H9 (cell line): ENCODE data around the gene ANKS1B. TPM values are rescaled to one million over a fixed set of nuclear protein-coding genes. Genes with fewer than 3 reads are reported as not detected.

ENCODE experiments used
- DNase-seq: peaks from one replicate; pipeline ENCODE4 v3.0.0-alpha.2; 2017
- H2AFZ ChIP-seq: one replicate; pipeline ENCODE4 v1.6.1; 2013; ENCODE audit warnings: mild to moderate bottlenecking, low read length, control low read depth, moderate library complexity
- H2AK5ac ChIP-seq: 2 replicates; pipeline ENCODE4 v1.6.1; 2013; ENCODE audit warnings: low read length, control low read depth, mixed read lengths; ENCODE audit not compliant: insufficient read length
- H2BK120ac ChIP-seq: one replicate; pipeline ENCODE4 v1.6.1; 2013; ENCODE audit warnings: low read depth, mild to moderate bottlenecking, low read length, control low read depth, inconsistent platforms; ENCODE audit not compliant: poor library complexity, severe bottlenecking
- H2BK12ac ChIP-seq: 2 replicates; pipeline ENCODE4 v1.6.1; 2013; ENCODE audit warnings: low read length, control low read depth, mixed read lengths, low read depth; ENCODE audit not compliant: insufficient read length
- H2BK15ac ChIP-seq: 2 replicates; pipeline ENCODE4 v1.6.1; 2013; ENCODE audit warnings: low read depth, low read length, control low read depth
- H2BK20ac ChIP-seq: one replicate; pipeline ENCODE4 v1.6.1; 2013; ENCODE audit warnings: low read depth, mild to moderate bottlenecking, low read length, control low read depth, inconsistent platforms; ENCODE audit not compliant: poor library complexity, severe bottlenecking
- H2BK5ac ChIP-seq: 2 replicates; pipeline ENCODE4 v1.6.1; 2013; ENCODE audit warnings: low read length, control low read depth, mixed read lengths; ENCODE audit not compliant: insufficient read length
- H3K14ac ChIP-seq: 2 replicates; pipeline ENCODE4 v1.6.1; 2013; ENCODE audit warnings: low read length, control low read depth; ENCODE audit not compliant: insufficient read depth
- H3K18ac ChIP-seq: 2 replicates; pipeline ENCODE4 v1.6.1; 2013; ENCODE audit warnings: low read depth, mild to moderate bottlenecking, mixed read lengths, low read length, control low read depth; ENCODE audit not compliant: insufficient read length
- H3K23ac ChIP-seq: 2 replicates; pipeline ENCODE4 v1.6.1; 2013; ENCODE audit warnings: low read length, control low read depth, mixed read lengths, low read depth; ENCODE audit not compliant: insufficient read length
- H3K23me2 ChIP-seq: 2 replicates; pipeline ENCODE4 v1.6.1; 2013; ENCODE audit warnings: low read depth, mild to moderate bottlenecking, mixed read lengths, low read length, control low read depth; ENCODE audit not compliant: insufficient read length, poor library complexity, severe bottlenecking
- H3K27ac ChIP-seq: 2 replicates; pipeline ENCODE4 v1.5.1; 2013; ENCODE audit warnings: low read length, control low read depth, mixed read lengths, low read depth; ENCODE audit not compliant: insufficient read length
- H3K27me3 ChIP-seq: 2 replicates; pipeline ENCODE4 v1.6.1; 2013; ENCODE audit warnings: low read length, control low read depth, inconsistent platforms; ENCODE audit not compliant: insufficient read depth
- H3K4ac ChIP-seq: 2 replicates; pipeline ENCODE4 v1.6.1; 2013; ENCODE audit warnings: low read depth, mild to moderate bottlenecking, control low read depth, inconsistent platforms, low read length, moderate library complexity
- H3K4me1 ChIP-seq: 2 replicates; pipeline ENCODE4 v1.6.1; 2013; ENCODE audit warnings: low read length, control low read depth, inconsistent platforms; ENCODE audit not compliant: insufficient read depth
- H3K4me2 ChIP-seq: 2 replicates; pipeline ENCODE4 v1.6.1; 2013; ENCODE audit warnings: low read length, control low read depth, mixed read lengths; ENCODE audit not compliant: insufficient read length, insufficient read depth
- H3K56ac ChIP-seq: 2 replicates; pipeline ENCODE4 v1.6.1; 2013; ENCODE audit warnings: low read depth, mild to moderate bottlenecking, mixed read lengths, low read length, control low read depth; ENCODE audit not compliant: insufficient read length
- H3K79me1 ChIP-seq: 2 replicates; pipeline ENCODE4 v1.6.1; 2013; ENCODE audit warnings: low read depth, mild to moderate bottlenecking, moderate library complexity, low read length, control low read depth, inconsistent platforms; ENCODE audit not compliant: insufficient read depth, poor library complexity, severe bottlenecking
- H3K79me2 ChIP-seq: 2 replicates; pipeline ENCODE4 v1.6.1; 2013; ENCODE audit warnings: low read length, control low read depth, inconsistent platforms; ENCODE audit not compliant: insufficient read depth
- H3K9ac ChIP-seq: 2 replicates; pipeline ENCODE4 v1.6.1; 2013; ENCODE audit warnings: low read length, control low read depth, mixed read lengths; ENCODE audit not compliant: insufficient read length; ENCODE audit errors: extremely low read depth
- H3K9me3 ChIP-seq: one replicate; pipeline ENCODE4 v1.6.1; 2013; ENCODE audit warnings: low read depth, low read length, inconsistent platforms; ENCODE audit not compliant: control insufficient read depth
- H3T11ph ChIP-seq: one replicate; pipeline ENCODE4 v1.6.1; 2013; ENCODE audit warnings: mild to moderate bottlenecking, low read length, control low read depth, inconsistent platforms
- H4K20me1 ChIP-seq: one replicate; pipeline ENCODE4 v1.6.1; 2013; ENCODE audit not compliant: control insufficient read depth, insufficient read length, insufficient read depth
- H4K5ac ChIP-seq: 2 replicates; pipeline ENCODE4 v1.6.1; 2013; ENCODE audit warnings: low read depth, mild to moderate bottlenecking, mixed read lengths, low read length, control low read depth; ENCODE audit not compliant: insufficient read length
- H4K8ac ChIP-seq: replicated peaks from 2 replicates; pipeline ENCODE4 v1.6.1; 2013; ENCODE audit warnings: low read length, control low read depth, mixed read lengths, low read depth; ENCODE audit not compliant: insufficient read length
- H4K91ac ChIP-seq: 2 replicates; pipeline ENCODE4 v1.6.1; 2013; ENCODE audit warnings: low read depth, mild to moderate bottlenecking, moderate library complexity, mixed read lengths, low read length, control low read depth; ENCODE audit not compliant: insufficient read length
- H3K27ac Mint-ChIP-seq, 3 experiments: 2 replicates in 2 of 3; 3 replicates in 1 of 3; pipeline ENCODE4 v1.8.0; 2020 to 2021; ENCODE audit warnings: mixed read lengths in 3 of 3, mild to moderate bottlenecking in 1 of 3, moderate library complexity in 1 of 3
- H3K27me3 Mint-ChIP-seq: 2 replicates; pipeline ENCODE4 v1.8.0; 2021; ENCODE audit warnings: low read depth, mild to moderate bottlenecking, moderate library complexity, mixed read lengths
- H3K36me3 Mint-ChIP-seq, 3 experiments: 2 replicates in 2 of 3; 3 replicates in 1 of 3; pipeline ENCODE4 v1.8.0; 2020 to 2021; ENCODE audit warnings: low read depth in 3 of 3, mixed read lengths in 3 of 3; ENCODE audit not compliant: insufficient read depth in 1 of 3
- H3K4me1 Mint-ChIP-seq, 2 experiments: 2 replicates each; pipeline ENCODE4 v1.8.0; 2020; ENCODE audit warnings: mixed read lengths in 2 of 2
- H3K4me3 Mint-ChIP-seq, 2 experiments: 2 replicates in 1 of 2; 3 replicates in 1 of 2; pipeline ENCODE4 v1.8.0; 2020 to 2021; ENCODE audit warnings: mild to moderate bottlenecking in 2 of 2, mixed read lengths in 2 of 2, moderate library complexity in 1 of 2
- H3K9me3 Mint-ChIP-seq, 2 experiments: 2 replicates in 1 of 2; 3 replicates in 1 of 2; pipeline ENCODE4 v1.8.0; 2020; ENCODE audit warnings: mild to moderate bottlenecking in 2 of 2, mixed read lengths in 2 of 2, moderate library complexity in 1 of 2
- WGBS: extraction: QIAGEN DNeasy Blood & Tissue Kit; methylation state at CpG from one replicate; pipeline ENCODE4 v1.1.7; 2013; ENCODE audit warnings: missing lambda C conversion rate, low lambda C conversion rate, mixed read lengths; ENCODE audit not compliant: insufficient read length; ENCODE audit errors: extremely low coverage; 5-methylcytosine and 5-hydroxymethylcytosine counted together
- total RNA-seq: library from RNA; stranded (reverse); gene quantifications from 2 replicates; pipeline ENCODE4 v1.2.1, GENCODE V29; 2021
- TF ChIP-seq, protein P1 (sequence below): fragments of 200-600 bp; sonication (generic); conservative IDR thresholded peaks from 3 replicates; pipeline ENCODE4 v1.8.0; 2021; ENCODE audit warnings: antibody characterized with exemption, mild to moderate bottlenecking

The ANKS1B gene
- total RNA-seq, 1 experiment from 2014 or later, result 4.1 TPM

DNA sequence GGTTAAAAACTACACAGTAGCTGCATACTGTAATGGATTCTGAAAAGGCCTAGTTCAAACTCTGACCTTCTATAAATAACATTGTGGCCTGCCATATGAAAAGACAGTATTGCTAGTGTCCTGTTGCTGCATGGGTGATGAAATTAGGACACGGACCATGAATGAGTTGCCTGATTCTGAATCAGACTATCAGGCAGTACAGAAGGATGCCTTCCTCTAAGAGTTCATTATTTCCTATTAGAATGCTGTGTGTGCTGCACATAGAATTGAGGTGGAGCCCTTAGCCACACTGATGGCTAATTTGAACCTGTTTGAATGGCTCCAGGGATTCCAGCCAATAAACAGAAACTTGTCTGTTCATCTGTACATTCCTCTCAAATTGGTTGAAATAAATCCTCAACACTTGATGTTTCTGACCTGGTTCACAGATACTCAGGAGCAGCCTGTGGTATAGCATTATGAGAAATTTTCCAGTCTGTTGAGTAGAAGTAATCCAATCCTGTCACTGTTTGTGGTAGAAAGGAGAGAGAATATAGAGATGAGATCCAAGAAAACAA lies 856.4 kb downstream of the ANKS1B start:
- no peaks in the 10 kb centered on the region for H3K9me3 Mint-ChIP-seq
- no peak overlapping the region for H2BK20ac ChIP-seq
- H3K79me2 ChIP-seq, result no peaks in the 10 kb centered on the region
- H3K4ac ChIP-seq, result no peak overlapping the region
- H4K20me1 ChIP-seq, result no peaks in the 10 kb centered on the region
- no CpG with 5 or more reads among the region's 1 CpG for whole genome bisulfite sequencing
- H4K8ac ChIP-seq, result no peak overlapping the region
- H2BK120ac ChIP-seq, result no peak overlapping the region
- H3K9ac ChIP-seq, result no peak overlapping the region
- no peak overlapping the region for H3K14ac ChIP-seq
- no peak overlapping the region for H3K27ac Mint-ChIP-seq
- no peak overlapping the region for H3K4me2 ChIP-seq
- no peak overlapping the region for H2BK5ac ChIP-seq
- H4K5ac ChIP-seq, result no peak overlapping the region
- no peak overlapping the region for H3K23ac ChIP-seq
- TF ChIP-seq, protein P1, sequence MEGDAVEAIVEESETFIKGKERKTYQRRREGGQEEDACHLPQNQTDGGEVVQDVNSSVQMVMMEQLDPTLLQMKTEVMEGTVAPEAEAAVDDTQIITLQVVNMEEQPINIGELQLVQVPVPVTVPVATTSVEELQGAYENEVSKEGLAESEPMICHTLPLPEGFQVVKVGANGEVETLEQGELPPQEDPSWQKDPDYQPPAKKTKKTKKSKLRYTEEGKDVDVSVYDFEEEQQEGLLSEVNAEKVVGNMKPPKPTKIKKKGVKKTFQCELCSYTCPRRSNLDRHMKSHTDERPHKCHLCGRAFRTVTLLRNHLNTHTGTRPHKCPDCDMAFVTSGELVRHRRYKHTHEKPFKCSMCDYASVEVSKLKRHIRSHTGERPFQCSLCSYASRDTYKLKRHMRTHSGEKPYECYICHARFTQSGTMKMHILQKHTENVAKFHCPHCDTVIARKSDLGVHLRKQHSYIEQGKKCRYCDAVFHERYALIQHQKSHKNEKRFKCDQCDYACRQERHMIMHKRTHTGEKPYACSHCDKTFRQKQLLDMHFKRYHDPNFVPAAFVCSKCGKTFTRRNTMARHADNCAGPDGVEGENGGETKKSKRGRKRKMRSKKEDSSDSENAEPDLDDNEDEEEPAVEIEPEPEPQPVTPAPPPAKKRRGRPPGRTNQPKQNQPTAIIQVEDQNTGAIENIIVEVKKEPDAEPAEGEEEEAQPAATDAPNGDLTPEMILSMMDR, result no peak
- H3K79me1 ChIP-seq, result no peaks in the 10 kb centered on the region
- peaks cover 3% of the 10 kb centered on the region; the same call in 1 of the 2 replicates for H3K4me1 ChIP-seq
- no peaks in the 10 kb centered on the region for H3K4me1 Mint-ChIP-seq
- H4K91ac ChIP-seq, result no peak overlapping the region
- no peak overlapping the region for H2AK5ac ChIP-seq
- H3K27me3 ChIP-seq, result no peaks in the 10 kb centered on the region
- no peaks in the 10 kb centered on the region for H3K9me3 ChIP-seq
- no peak for DNase-seq
- no peak overlapping the region for H3K4me3 Mint-ChIP-seq
- H3K18ac ChIP-seq, result no peak overlapping the region
- no peak overlapping the region for H2AFZ ChIP-seq
- H3K56ac ChIP-seq, result no peak overlapping the region
- H3K27ac ChIP-seq, result no peak overlapping the region
- H3T11ph ChIP-seq, result no peak overlapping the region
- peaks cover 3% of the 10 kb centered on the region for H3K23me2 ChIP-seq
- H2BK15ac ChIP-seq, result no peak overlapping the region
- no peak overlapping the region for H2BK12ac ChIP-seq
- H3K27me3 Mint-ChIP-seq, result no peaks in the 10 kb centered on the region
- no peaks in the 10 kb centered on the region for H3K36me3 Mint-ChIP-seq
